Measurements from ENCODE around the gene RAB36. TPM values are rescaled to one million over a fixed set of nuclear protein-coding genes. Genes with fewer than 3 reads are reported as not detected.
A peak's percentile ranks its signal among the peaks of the same experiment; 100 is the strongest.

RAB36 gene
- total and polyA plus RNA-seq, 9 of the 15 experiments (the other 6 are each of a cell fraction or from before 2014, with no cell fraction given), result 0.04 to 0.50 (median 0.08) TPM; not detected in 3

DNA sequence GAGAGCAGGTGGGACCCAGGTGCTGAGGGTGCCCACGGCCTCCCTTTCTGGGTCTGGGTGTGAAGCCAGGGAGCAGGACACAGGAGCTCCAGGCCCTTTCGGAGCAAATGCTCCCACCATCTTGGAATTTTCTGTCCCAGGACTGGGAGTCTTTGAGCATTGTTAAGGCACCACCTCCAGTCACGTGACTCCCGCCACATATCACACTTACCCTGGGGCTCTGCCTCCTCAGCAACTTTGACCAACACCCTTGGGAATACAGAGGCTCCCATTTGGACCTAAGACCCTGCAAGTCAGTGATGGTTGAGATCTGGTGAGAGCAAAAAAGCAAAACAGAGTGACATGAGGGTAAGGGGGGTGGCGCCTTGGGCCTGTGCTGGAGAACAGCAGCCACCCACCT lies 39.4 kb upstream of the RAB36 start (continued):
- TF ChIP-seq, protein P1, sequence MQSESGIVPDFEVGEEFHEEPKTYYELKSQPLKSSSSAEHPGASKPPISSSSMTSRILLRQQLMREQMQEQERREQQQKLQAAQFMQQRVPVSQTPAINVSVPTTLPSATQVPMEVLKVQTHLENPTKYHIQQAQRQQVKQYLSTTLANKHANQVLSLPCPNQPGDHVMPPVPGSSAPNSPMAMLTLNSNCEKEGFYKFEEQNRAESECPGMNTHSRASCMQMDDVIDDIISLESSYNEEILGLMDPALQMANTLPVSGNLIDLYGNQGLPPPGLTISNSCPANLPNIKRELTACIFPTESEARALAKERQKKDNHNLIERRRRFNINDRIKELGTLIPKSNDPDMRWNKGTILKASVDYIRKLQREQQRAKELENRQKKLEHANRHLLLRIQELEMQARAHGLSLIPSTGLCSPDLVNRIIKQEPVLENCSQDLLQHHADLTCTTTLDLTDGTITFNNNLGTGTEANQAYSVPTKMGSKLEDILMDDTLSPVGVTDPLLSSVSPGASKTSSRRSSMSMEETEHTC (IDR thresholded peaks at IDR 0.05), result 0 out of 2 replicates have a peak, but pooled peaks have one; percentile 60
- TF ChIP-seq ZFX (CRISPR knock-in tag; IDR thresholded peaks at IDR 0.05) (no peak), GTF2E2 (tag; IDR thresholded peaks at IDR 0.05) (no peak)

DNA sequence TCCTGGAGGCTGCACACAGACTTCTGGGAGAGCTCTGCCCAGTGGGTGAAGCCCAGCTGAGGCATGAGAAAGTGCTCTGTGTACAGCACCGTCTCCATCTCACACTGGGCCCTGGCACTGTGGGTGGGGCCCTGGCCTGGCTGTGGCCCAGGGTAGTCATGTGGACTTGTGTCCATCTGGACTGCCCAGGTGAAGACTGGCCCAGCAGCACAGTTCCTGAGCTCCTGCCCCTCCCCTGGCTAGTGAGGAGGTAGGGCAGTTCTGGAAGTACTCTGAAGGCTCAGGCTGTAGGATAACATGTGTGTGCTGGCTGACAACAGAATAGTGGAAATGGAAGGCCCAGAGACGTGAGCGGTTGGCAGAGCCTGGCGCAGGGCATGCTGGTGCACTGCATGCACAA lies 38.9 kb upstream of the RAB36 start:
- CTCF ChIA-PET (ENCODE audit: low intra/inter-chr PET ratio), result interaction anchor here (0.5 to 1.1 kb wide), 4 partner anchors 15 to 430 kb away, joined by 3 read pairs; no protein-coding TSS in a partner anchor
- intact Hi-C loops (cut with micrococcal nuclease) (no loop called here), in situ Hi-C loops (cut with MboI) (no loop called here)
- H3K4me1 ChIP-seq (replicated peaks in 1 of 2; ENCODE audit: control insufficient read depth in 2 of 2, insufficient read depth in 2 of 2, low read length in 2 of 2), result peaks cover 0 to 33% of the 10 kb centered on the region in 2 experiments; a peak in 2 of 5 replicates
- BruUV-seq (replicated peaks), result no TSS peak
- ATAC-seq (no peak), FAIRE-seq (no peak), DNase-seq (ENCODE audit: extremely low read depth in 1 of 4, low spot score in 3 of 4) (no peak)
- no peaks in the 10 kb centered on the region for H3K79me2 ChIP-seq (ENCODE audit: control insufficient read depth, insufficient read depth, low read length)
- no peak overlapping the region for H2AFZ ChIP-seq (ENCODE audit: low read depth, low read length)
- H3K9me1 ChIP-seq (ENCODE audit: control insufficient read depth, insufficient read depth, low read length), result peaks cover 20% of the 10 kb centered on the region
- 2% methylated on average over 4 of the region's 4 CpGs for WGBS (ENCODE audit: insufficient coverage, low coverage, missing lambda C conversion rate)
- H3K9ac ChIP-seq (ENCODE audit: insufficient read depth in 1 of 2, low read depth in 2 of 2, low read length in 2 of 2), result peak overlapping the region in 1 of 2 experiments; percentile 33; a peak in 2 of 4 replicates
- H3K36me3 ChIP-seq (ENCODE audit: control insufficient read depth, insufficient read depth, low read length), result no peaks in the 10 kb centered on the region
- no peak overlapping the region for H3K4me2 ChIP-seq (ENCODE audit: insufficient read depth, low read length)
- POLR2A ChIA-PET, result interaction anchor here (0.9 to 19.9 kb wide), 9 partner anchors 4 to 268 kb away, joined by 3 to 414 read pairs (median 16); partner anchors contain the start of gene GNAZ
- no peaks in the 10 kb centered on the region for H3K9me3 ChIP-seq (replicated peaks; ENCODE audit: control insufficient read depth, insufficient read depth, low read depth, low read length)
- no peak overlapping the region for H3K27ac ChIP-seq (ENCODE audit: extremely low read depth, low read depth, low read length)
- peaks cover 66 to 100% of the 10 kb centered on the region in 2 experiments for H3K27me3 ChIP-seq (ENCODE audit: control insufficient read depth in 2 of 2, insufficient read depth in 2 of 2, low read length in 2 of 2)
- H3K4me3 ChIP-seq, result no peak overlapping the region
- peaks cover 99% of the 10 kb centered on the region for H4K20me1 ChIP-seq (replicated peaks; ENCODE audit: control insufficient read depth, insufficient read depth, low read length)
- TF ChIP-seq SMAD4 (CRISPR knock-in tag; conservative IDR thresholded peaks at IDR 0.05) (no peak), PTBP1 (IDR thresholded peaks at IDR 0.05; ENCODE audit: low read depth, low read length) (no peak), NCOA2 (IDR thresholded peaks at IDR 0.05; ENCODE audit: partially characterized antibody in 2 of 2) (no peak), ETS2 (tag; IDR thresholded peaks at IDR 0.05; ENCODE audit: borderline replicate concordance, poor library complexity, severe bottlenecking) (no peak), ELF4 (CRISPR knock-in tag; IDR thresholded peaks at IDR 0.05) (no peak), MCM3 (IDR thresholded peaks at IDR 0.05) (peak; percentile 78), GTF2F1 (IDR thresholded peaks at IDR 0.05; ENCODE audit: low read depth, low read length) (0 out of 2 replicates have a peak, but pooled peaks have one; percentile 11)
- TF ChIP-seq, protein P2, sequence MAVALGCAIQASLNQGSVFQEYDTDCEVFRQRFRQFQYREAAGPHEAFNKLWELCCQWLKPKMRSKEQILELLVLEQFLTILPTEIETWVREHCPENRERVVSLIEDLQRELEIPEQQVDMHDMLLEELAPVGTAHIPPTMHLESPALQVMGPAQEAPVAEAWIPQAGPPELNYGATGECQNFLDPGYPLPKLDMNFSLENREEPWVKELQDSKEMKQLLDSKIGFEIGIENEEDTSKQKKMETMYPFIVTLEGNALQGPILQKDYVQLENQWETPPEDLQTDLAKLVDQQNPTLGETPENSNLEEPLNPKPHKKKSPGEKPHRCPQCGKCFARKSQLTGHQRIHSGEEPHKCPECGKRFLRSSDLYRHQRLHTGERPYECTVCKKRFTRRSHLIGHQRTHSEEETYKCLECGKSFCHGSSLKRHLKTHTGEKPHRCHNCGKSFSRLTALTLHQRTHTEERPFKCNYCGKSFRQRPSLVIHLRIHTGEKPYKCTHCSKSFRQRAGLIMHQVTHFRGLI (CRISPR knock-in tag; IDR thresholded peaks at IDR 0.05), result no peak
- TF ChIP-seq, protein P3, sequence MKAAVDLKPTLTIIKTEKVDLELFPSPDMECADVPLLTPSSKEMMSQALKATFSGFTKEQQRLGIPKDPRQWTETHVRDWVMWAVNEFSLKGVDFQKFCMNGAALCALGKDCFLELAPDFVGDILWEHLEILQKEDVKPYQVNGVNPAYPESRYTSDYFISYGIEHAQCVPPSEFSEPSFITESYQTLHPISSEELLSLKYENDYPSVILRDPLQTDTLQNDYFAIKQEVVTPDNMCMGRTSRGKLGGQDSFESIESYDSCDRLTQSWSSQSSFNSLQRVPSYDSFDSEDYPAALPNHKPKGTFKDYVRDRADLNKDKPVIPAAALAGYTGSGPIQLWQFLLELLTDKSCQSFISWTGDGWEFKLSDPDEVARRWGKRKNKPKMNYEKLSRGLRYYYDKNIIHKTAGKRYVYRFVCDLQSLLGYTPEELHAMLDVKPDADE (conservative IDR thresholded peaks at IDR 0.05; ENCODE audit: control insufficient read depth, low read depth, low read length), result 0 out of 2 replicates have a peak, but pooled peaks have one; percentile 7
- TF ChIP-seq, protein P4, sequence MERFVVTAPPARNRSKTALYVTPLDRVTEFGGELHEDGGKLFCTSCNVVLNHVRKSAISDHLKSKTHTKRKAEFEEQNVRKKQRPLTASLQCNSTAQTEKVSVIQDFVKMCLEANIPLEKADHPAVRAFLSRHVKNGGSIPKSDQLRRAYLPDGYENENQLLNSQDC (CRISPR knock-in tag; IDR thresholded peaks at IDR 0.05), result no peak
- TF ChIP-seq, protein P5, sequence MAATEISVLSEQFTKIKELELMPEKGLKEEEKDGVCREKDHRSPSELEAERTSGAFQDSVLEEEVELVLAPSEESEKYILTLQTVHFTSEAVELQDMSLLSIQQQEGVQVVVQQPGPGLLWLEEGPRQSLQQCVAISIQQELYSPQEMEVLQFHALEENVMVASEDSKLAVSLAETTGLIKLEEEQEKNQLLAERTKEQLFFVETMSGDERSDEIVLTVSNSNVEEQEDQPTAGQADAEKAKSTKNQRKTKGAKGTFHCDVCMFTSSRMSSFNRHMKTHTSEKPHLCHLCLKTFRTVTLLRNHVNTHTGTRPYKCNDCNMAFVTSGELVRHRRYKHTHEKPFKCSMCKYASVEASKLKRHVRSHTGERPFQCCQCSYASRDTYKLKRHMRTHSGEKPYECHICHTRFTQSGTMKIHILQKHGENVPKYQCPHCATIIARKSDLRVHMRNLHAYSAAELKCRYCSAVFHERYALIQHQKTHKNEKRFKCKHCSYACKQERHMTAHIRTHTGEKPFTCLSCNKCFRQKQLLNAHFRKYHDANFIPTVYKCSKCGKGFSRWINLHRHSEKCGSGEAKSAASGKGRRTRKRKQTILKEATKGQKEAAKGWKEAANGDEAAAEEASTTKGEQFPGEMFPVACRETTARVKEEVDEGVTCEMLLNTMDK (IDR thresholded peaks at IDR 0.05; ENCODE audit: borderline replicate concordance, insufficient read depth, low read depth, low read length, poor library complexity, severe bottlenecking), result no peak

All from K562 (cell line).